ENCODE results near the gene RPS29.
A peak's percentile ranks its signal among the peaks of the same experiment; 100 is the strongest.
"Not testable (repeated sequence)": the region's sequence is repeated elsewhere in the genome, so short reads cannot be mapped to it uniquely, and the experiment has no call there.

The RPS29 gene

DNA sequence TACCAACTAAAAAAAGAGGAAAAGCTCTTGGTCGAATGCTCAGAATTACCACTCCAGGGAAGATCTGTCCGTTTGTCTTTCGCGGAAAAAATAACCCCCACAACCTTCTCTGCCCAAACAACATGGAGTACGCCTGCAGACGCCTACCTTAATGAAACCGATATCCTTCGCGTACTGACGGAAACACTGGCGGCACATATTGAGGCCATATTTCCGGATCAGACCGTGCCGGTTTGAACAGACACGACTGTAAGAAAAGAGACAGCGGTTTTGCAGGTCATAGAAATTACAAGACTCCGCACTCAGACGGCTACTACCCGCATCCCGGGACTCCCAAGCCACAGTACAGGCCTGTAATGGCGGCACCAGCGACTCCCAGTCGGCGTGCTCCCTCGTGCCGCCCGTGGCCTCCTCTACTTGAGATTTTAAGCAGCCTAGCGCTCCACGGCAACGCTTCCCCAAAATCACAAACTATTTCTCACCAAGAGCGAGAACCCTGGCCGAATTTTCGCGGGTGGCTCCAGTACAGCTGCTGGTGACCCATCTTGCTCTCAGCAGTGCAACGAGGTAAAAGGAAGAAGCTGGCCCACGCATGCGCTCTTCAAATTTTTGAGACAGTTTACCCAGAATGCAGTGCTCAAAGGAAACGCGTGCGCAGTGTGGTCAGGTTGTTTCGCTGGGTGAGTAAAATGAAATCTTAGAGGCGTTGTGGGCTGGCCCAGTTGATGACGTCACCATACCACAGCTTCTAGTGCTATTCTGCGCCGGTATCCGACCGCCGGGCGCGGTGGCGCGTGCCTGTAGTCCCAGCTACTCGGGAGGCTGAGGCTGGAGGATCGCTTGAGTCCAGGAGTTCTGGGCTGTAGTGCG is at the start of gene RPS29:
RPS29 (minus strand) TSS at position 578 of the 870 bp plus-strand sequence; CDS start at position 544, 34 bp downstream.
- peak; percentile 99 for DNase-seq (ENCODE audit: low read depth)

DNA sequence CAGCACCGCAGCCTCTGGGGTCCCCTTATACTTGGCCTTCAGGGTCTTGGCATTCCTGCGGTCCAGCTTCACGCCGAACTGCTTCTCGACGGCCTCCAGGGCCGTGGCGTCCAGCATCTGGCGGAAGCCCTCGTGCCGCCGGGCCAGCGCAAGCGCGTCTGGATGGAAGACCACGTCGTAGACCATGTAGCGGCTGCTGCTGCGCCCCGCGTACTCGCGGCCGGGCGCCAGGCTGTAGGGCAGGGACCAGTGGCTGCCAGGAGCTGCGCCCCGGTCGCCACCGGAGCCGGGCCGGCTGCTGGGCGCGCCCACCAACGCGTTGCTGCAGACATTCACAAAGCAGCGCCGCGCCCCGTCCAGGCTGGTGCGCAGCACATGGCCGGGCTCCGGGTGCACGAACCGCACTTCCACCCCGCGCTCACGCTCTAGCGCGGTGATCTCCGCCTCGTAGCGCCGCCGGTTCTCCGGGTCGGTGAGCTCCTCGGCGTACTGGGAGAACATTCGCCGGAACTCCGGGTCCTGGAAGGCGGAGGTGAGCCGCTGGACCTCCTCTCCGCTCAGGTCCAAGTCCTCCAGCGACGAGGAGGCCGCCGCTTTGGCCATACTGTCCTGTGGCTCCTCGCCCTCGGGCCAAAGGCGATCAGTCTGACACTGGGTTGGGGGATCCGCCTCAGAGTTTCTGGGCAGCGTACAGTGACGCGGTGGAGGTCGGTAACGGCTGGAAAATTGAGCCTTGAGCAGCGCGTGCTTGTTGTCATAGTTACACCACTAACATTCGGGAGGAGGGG is 48.6 kb upstream of the RPS29 start, which contains the start of gene DNAAF2:
DNAAF2 (minus strand) TSS at position 698 of the 788 bp plus-strand sequence; CDS start at position 603, 95 bp downstream.
- peak; percentile 68 for DNase-seq (ENCODE audit: low read depth)

DNA sequence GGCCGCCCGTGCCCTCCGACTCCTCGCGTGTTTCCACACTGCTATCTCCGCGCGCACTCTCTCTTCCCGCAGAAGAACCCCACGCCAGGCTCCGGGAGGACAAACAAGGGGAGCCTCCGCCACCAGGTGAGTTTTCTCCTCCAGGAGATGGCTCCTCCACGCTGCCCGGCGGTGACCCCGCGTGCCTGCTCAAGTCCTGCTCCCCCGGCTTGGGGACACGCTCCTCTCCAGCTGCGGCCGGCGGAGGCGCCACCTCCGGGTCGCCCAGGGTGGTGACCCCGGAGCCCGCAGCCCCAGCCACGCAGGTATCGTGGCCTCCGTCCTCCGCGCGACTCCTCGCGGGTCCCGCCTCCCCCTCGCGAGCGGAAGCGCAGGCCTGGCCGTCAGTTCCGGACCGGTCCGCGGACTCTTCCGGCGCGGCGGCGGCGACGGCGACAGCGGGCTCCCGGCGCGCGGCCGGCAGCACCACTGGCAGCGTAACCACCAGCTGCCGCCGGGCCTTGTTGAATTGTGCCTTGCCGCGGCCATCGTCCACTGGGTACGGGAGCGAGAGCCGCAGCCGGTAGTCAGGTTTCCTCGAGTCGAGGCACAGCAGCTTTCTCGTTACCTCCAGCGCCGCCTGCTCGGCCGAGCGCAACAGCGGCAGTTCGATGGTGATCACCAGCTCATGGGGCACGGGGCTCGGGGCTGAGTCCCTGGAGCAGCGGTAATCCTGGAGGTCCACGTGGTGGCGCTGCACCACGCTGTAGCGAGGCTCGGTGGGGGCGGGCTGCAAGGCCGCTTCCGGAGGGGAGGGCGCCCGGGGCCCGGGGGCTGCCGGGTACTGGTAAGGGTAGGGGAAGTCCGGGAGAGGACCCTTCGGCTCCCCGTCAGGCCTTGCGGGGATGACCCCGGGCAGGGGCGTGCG is 47.7 kb upstream of the RPS29 start:
- DNase-seq (ENCODE audit: low read depth) = peak; percentile 93

GRCh38 chr14:49623941-49624839 is 38.0 kb upstream of the RPS29 start:
- DNase-seq (ENCODE audit: low read depth) = no peak

DNA sequence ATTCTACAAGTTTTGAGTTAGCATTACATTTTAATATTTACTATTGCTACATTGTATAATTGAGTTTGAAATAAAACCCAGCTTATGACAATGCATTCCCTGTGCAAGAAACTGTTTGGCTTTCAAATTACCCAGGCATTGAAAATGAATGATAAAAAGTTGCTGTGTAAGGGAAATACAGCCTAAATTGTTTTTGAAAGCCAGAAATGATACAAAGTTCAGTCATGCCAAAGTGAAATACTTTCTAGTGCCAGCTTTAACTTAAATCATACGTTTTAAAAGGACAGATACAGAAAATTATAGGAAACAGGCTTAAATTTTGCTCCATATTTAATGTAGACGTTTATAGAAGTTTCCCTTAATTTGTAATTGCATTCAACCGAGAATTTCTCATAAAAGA is 37.2 kb upstream of the RPS29 start:
- no peak for DNase-seq (ENCODE audit: low read depth)

DNA sequence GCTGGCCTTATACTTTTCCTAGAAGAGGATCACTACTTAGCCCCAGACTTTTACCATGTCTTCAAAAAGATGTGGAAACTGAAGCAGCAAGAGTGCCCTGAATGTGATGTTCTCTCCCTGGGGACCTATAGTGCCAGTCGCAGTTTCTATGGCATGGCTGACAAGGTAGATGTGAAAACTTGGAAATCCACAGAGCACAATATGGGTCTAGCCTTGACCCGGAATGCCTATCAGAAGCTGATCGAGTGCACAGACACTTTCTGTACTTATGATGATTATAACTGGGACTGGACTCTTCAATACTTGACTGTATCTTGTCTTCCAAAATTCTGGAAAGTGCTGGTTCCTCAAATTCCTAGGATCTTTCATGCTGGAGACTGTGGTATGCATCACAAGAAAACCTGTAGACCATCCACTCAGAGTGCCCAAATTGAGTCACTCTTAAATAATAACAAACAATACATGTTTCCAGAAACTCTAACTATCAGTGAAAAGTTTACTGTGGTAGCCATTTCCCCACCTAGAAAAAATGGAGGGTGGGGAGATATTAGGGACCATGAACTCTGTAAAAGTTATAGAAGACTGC is 35.9 kb upstream of the RPS29 start:
- DNase-seq (ENCODE audit: low read depth) = no peak

DNA sequence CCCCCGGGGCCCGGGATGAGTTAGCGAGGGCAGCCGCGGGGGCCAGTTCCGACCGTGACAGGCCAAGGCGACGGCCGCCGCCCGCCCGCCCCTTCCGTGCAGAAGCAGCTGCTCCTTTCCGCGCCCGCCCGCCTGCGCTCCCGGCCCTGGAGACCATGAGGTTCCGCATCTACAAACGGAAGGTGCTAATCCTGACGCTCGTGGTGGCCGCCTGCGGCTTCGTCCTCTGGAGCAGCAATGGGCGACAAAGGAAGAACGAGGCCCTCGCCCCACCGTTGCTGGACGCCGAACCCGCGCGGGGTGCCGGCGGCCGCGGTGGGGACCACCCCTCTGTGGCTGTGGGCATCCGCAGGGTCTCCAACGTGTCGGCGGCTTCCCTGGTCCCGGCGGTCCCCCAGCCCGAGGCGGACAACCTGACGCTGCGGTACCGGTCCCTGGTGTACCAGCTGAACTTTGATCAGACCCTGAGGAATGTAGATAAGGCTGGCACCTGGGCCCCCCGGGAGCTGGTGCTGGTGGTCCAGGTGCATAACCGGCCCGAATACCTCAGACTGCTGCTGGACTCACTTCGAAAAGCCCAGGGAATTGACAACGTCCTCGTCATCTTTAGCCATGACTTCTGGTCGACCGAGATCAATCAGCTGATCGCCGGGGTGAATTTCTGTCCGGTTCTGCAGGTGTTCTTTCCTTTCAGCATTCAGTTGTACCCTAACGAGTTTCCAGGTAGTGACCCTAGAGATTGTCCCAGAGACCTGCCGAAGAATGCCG is 35.1 kb upstream of the RPS29 start:
- no peak for DNase-seq (ENCODE audit: low read depth)

GRCh38 chr14:49620182-49621113 is 34.3 kb upstream of the RPS29 start, which contains the start of the genes MGAT2 and RPL36AL:
Gene MGAT2 (plus strand): TSS chr14:49620799. CDS start chr14:49621269, 470 bp downstream.
Gene RPL36AL (minus strand): TSS chr14:49620626. CDS start chr14:49619104, 1,522 bp downstream.
- DNase-seq (ENCODE audit: low read depth) = peak; percentile 98

DNA sequence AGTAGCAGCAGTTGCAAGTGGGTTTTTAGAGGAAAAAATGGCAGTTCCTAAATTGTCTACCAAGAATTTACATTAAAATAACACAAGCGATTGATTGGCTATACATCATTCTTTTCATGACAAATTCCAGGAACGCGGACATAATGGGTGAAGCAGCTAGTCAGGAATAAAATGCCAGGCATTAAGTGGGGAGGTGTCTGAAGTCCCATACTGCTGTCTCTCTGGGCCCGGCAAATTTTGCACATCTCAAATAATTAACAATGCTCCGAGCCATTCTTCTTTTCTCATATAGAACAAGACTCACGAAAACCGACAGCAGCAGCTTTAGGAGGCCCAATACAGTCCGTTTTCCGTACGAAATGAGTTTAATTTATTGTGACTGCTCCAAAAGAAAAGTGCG is 33.5 kb upstream of the RPS29 start:
- DNase-seq (ENCODE audit: low read depth) = no peak

DNA sequence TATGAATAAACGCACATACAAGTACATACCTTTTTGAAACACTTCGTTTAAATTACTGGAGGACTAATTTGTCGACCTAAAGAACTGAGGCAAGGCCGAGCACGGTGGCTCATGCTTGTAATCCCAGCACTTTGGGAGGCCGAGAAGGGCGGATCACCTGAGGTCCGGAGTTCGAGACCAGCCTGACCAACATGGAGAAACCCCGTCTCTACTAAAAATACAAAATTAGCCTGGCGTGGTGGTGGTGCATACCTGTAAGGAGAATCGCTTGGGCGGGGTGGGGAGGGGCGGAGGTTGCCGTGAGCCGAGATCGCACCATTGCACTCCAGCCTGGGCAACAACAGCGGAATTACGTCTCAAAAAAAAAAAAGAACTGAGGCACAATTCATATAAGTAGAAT is 33.1 kb upstream of the RPS29 start:
- DNase-seq (ENCODE audit: low read depth) = not testable (repeated sequence)

DNA sequence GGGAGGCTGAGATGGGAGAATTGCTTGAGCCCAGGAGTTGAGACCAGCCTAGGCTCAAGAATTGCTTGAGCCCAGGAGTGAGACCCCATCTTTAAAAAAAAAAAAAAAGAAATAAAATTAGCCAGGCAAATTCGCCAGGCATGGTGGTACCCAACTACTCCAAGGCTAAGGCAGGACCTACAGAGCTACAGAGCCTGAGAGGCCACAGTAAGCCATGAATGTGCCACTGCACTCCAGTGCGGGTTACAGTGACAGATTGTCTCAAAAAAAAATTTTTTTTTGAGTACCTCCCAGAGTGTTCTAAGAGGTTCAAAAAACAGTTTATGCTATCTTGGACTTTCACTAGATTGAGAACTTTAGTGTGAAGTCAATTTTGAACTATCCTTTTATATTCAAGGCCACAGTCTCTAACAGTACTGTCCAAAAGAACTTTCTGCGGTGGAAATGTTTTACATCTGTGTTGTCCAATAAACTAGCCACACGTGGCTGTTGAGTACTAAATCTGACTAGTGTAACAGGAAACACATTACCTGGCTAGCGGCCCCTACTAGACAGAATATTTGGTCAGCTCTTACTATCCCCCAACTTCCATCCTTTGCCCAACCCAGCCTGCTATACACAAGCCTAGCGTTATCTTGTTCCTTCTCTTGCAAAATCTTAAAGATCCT is 31.8 kb upstream of the RPS29 start:
- no peak for DNase-seq (ENCODE audit: low read depth)

DNA sequence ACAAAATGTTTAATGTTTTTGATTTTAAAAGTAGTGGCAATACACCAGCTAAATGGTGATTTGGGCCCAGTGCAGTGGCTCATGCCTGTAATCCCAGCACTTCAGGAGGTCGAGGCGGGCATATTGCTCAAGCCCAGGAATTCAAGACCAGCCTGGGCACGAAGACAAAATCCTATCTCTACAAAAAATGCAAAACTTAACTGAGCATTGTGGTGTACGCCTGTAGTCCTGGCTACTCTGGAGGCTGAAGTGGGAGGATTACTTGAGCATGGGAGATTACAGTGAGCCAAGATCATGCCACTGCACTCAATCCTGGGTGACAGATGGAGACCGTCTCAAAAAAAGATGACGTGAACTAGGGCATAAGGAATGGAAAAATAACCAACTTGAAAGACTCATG is 29.6 kb upstream of the RPS29 start:
- DNase-seq (ENCODE audit: low read depth) = peak; percentile 66

- DNase-seq (ENCODE audit: low read depth) = no peak
Measured at GRCh38 chr14:49614196-49614595, 28.0 kb upstream of the RPS29 start.

- peak; percentile 54 for DNase-seq (ENCODE audit: low read depth)
Measured at GRCh38 chr14:49612671-49613070, 26.5 kb upstream of the RPS29 start.

GRCh38 chr14:49612251-49612650 is 26.1 kb upstream of the RPS29 start:
- peak; percentile 59 for DNase-seq (ENCODE audit: low read depth)

DNA sequence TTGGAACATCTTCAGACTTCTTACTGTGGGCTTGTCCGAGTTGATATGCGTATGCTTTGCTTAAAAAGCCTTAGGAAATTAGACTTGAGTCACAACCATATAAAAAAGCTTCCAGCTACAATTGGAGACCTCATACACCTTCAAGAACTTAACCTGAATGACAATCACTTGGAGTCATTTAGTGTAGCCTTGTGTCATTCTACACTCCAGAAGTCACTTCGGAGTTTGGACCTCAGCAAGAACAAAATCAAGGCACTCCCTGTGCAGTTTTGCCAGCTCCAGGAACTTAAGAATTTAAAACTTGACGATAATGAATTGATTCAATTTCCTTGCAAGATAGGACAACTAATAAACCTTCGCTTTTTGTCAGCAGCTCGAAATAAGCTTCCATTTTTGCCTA is 21.4 kb upstream of the RPS29 start:
- DNase-seq (ENCODE audit: low read depth) = no peak

DNA sequence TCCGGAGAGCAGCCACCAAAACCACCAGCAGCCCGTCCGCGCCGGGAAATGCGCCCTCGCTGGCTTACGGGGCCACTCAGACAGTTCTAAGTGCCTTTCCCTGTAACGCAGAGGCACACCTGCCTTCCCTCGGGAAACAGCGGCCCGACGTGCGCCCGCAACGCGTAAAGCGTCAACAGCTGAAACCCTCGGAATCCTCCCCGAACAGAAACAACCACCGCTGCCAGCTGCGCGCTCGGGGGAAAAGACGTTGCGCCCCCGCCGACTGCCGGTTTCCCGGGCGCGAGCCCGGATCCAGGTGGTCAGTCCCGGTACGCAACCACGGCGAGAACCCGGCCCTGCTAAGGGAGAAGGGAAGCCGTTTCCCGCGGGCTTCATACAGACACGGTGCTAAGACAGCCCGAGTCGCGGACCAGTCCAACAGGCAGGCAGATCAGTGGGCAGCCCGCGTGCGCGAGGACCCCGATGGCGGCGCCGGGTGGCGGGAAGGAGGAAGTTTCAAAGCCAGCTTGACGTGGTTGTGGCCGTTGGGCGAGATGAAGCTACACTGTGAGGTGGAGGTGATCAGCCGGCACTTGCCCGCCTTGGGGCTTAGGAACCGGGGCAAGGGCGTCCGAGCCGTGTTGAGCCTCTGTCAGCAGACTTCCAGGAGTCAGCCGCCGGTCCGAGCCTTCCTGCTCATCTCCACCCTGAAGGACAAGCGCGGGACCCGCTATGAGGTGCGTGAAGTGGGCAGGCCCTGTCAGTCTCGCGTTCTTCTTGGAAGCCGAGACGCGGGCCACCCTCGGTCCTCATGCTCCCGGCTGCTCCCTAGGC is 12.5 kb upstream of the RPS29 start, which contains the start of gene LRR1:
LRR1 (plus strand) TSS at position 456 of the 816 bp plus-strand sequence; CDS start at position 537, 81 bp downstream.
- peak; percentile 78 for DNase-seq (ENCODE audit: low read depth)

Measured in amniotic epithelial cell (primary cell).